Skeletal muscle satellite cell (primary cell): ENCODE measurements around the gene MEI4.
"Not testable (repeated sequence)": the region's sequence is repeated elsewhere in the genome, so short reads cannot be mapped to it uniquely, and the experiment has no call there.

Experiments
- H3K27me3 ChIP-seq: 2 replicates; pipeline ENCODE4 v1.7.0; 2013; ENCODE audit warnings: low read length; ENCODE audit not compliant: control insufficient read depth, insufficient read depth
- H3K36me3 ChIP-seq: 2 replicates; pipeline ENCODE4 v1.7.0; 2013; ENCODE audit warnings: mild to moderate bottlenecking, control low read depth, low read length; ENCODE audit not compliant: insufficient read depth
- H3K4me1 ChIP-seq: 2 replicates; pipeline ENCODE4 v1.7.0; 2013; ENCODE audit warnings: low read length; ENCODE audit not compliant: control insufficient read depth, insufficient read depth
- H3K4me2 ChIP-seq: 2 replicates; pipeline ENCODE4 v1.7.0; 2013; ENCODE audit warnings: mild to moderate bottlenecking, low read length
- H3K4me3 ChIP-seq: 2 replicates; pipeline ENCODE4 v1.7.0; 2013; ENCODE audit warnings: low read length
- H3K9ac ChIP-seq: 2 replicates; pipeline ENCODE4 v1.7.0; 2013; ENCODE audit warnings: mild to moderate bottlenecking, low read depth, low read length, moderate library complexity
- H3K9me3 ChIP-seq: replicated peaks from 2 replicates; pipeline ENCODE4 v1.7.0; 2013; ENCODE audit warnings: mild to moderate bottlenecking, control low read depth, low read length

The MEI4 gene

GRCh38 chr6:77822265-77822664 lies 169.4 kb downstream of the MEI4 start:
- H3K9me3 ChIP-seq: no peaks in the 10 kb centered on the region
- no peak overlapping the region for H3K4me3 ChIP-seq
- no peaks in the 10 kb centered on the region for H3K27me3 ChIP-seq
- H3K36me3 ChIP-seq: no peaks in the 10 kb centered on the region
- H3K4me2 ChIP-seq: no peak overlapping the region
- no peaks in the 10 kb centered on the region for H3K4me1 ChIP-seq
- no peak overlapping the region for H3K9ac ChIP-seq

- Histone ChIP-seq H3K36me3 (no peaks in the 10 kb centered on the region), H3K9ac (no peak overlapping the region), H3K4me2 (no peak overlapping the region), H3K4me3 (no peak overlapping the region), H3K27me3 (no peaks in the 10 kb centered on the region), H3K9me3 (no peaks in the 10 kb centered on the region), H3K4me1 (no peaks in the 10 kb centered on the region)
Measured at GRCh38 chr6:77825204-77825603, 172.4 kb downstream of the MEI4 start.

- H3K9me3 ChIP-seq: no peaks in the 10 kb centered on the region
- no peaks in the 10 kb centered on the region for H3K27me3 ChIP-seq
- H3K4me3 ChIP-seq: no peak overlapping the region
- no peak overlapping the region for H3K4me2 ChIP-seq
- H3K9ac ChIP-seq: no peak overlapping the region
- H3K4me1 ChIP-seq: no peaks in the 10 kb centered on the region
- H3K36me3 ChIP-seq: no peaks in the 10 kb centered on the region
Measured at GRCh38 chr6:77829736-77830135, 176.9 kb downstream of the MEI4 start.

GRCh38 chr6:77833749-77834148 lies 180.9 kb downstream of the MEI4 start:
- H3K4me1 ChIP-seq, H3K9ac ChIP-seq, H3K36me3 ChIP-seq, H3K4me3 ChIP-seq, H3K4me2 ChIP-seq, H3K27me3 ChIP-seq, H3K9me3 ChIP-seq: not testable (repeated sequence)

- H3K4me2 ChIP-seq: no peak overlapping the region
- H3K36me3 ChIP-seq: no peaks in the 10 kb centered on the region
- no peak overlapping the region for H3K4me3 ChIP-seq
- no peaks in the 10 kb centered on the region for H3K27me3 ChIP-seq
- H3K9ac ChIP-seq: no peak overlapping the region
- H3K9me3 ChIP-seq: no peaks in the 10 kb centered on the region
- H3K4me1 ChIP-seq: no peaks in the 10 kb centered on the region
Measured at GRCh38 chr6:77834591-77834996, 181.8 kb downstream of the MEI4 start.

GRCh38 chr6:77837034-77837784 lies 184.4 kb downstream of the MEI4 start:
- no peak overlapping the region for H3K4me3 ChIP-seq
- no peak overlapping the region for H3K4me2 ChIP-seq
- no peaks in the 10 kb centered on the region for H3K36me3 ChIP-seq
- H3K9ac ChIP-seq: no peak overlapping the region
- H3K9me3 ChIP-seq: no peaks in the 10 kb centered on the region
- H3K4me1 ChIP-seq: no peaks in the 10 kb centered on the region
- H3K27me3 ChIP-seq: no peaks in the 10 kb centered on the region

GRCh38 chr6:77839292-77839691 lies 186.5 kb downstream of the MEI4 start:
- Histone ChIP-seq H3K27me3 (no peaks in the 10 kb centered on the region), H3K36me3 (no peaks in the 10 kb centered on the region), H3K9me3 (no peaks in the 10 kb centered on the region), H3K4me2 (no peak overlapping the region), H3K4me1 (no peaks in the 10 kb centered on the region), H3K4me3 (no peak overlapping the region), H3K9ac (no peak overlapping the region)

GRCh38 chr6:77844822-77845221 lies 192.0 kb downstream of the MEI4 start:
- Histone ChIP-seq H3K27me3 (no peaks in the 10 kb centered on the region), H3K4me3 (no peak overlapping the region), H3K36me3 (no peaks in the 10 kb centered on the region), H3K4me2 (no peak overlapping the region), H3K9ac (no peak overlapping the region), H3K9me3 (peaks cover 3% of the 10 kb centered on the region), H3K4me1 (no peaks in the 10 kb centered on the region)

GRCh38 chr6:77853401-77853800 lies 200.6 kb downstream of the MEI4 start:
- Histone ChIP-seq H3K4me2 (no peak overlapping the region), H3K4me1 (no peaks in the 10 kb centered on the region), H3K4me3 (no peak overlapping the region), H3K27me3 (no peaks in the 10 kb centered on the region), H3K36me3 (no peaks in the 10 kb centered on the region), H3K9ac (no peak overlapping the region), H3K9me3 (peaks cover 3% of the 10 kb centered on the region)

GRCh38 chr6:77856391-77856790 lies 203.6 kb downstream of the MEI4 start:
- no peaks in the 10 kb centered on the region for H3K27me3 ChIP-seq
- H3K9me3 ChIP-seq: no peaks in the 10 kb centered on the region
- H3K4me1 ChIP-seq: no peaks in the 10 kb centered on the region
- no peak overlapping the region for H3K4me2 ChIP-seq
- H3K36me3 ChIP-seq: no peaks in the 10 kb centered on the region
- H3K4me3 ChIP-seq: no peak overlapping the region
- H3K9ac ChIP-seq: no peak overlapping the region

- Histone ChIP-seq H3K4me3 (no peak overlapping the region), H3K9ac (no peak overlapping the region), H3K9me3 (no peaks in the 10 kb centered on the region), H3K4me1 (no peaks in the 10 kb centered on the region), H3K36me3 (no peaks in the 10 kb centered on the region), H3K4me2 (no peak overlapping the region), H3K27me3 (no peaks in the 10 kb centered on the region)
Measured at GRCh38 chr6:77857421-77857820, 204.6 kb downstream of the MEI4 start.

GRCh38 chr6:77876300-77876699 lies 223.5 kb downstream of the MEI4 start:
- no peaks in the 10 kb centered on the region for H3K9me3 ChIP-seq
- no peak overlapping the region for H3K4me3 ChIP-seq
- H3K36me3 ChIP-seq: no peaks in the 10 kb centered on the region
- H3K4me2 ChIP-seq: no peak overlapping the region
- H3K9ac ChIP-seq: no peak overlapping the region
- no peaks in the 10 kb centered on the region for H3K4me1 ChIP-seq
- no peaks in the 10 kb centered on the region for H3K27me3 ChIP-seq
